ENCODE results near the gene LRMDA. TPM values are rescaled to one million over a fixed set of nuclear protein-coding genes. Genes with fewer than 3 reads are reported as not detected.

The LRMDA gene
- total and polyA plus RNA-seq, 2 of the 8 experiments (the other 6 are each of a cell fraction or from before 2014, with no cell fraction given): 0.86 to 2.8 TPM

DNA sequence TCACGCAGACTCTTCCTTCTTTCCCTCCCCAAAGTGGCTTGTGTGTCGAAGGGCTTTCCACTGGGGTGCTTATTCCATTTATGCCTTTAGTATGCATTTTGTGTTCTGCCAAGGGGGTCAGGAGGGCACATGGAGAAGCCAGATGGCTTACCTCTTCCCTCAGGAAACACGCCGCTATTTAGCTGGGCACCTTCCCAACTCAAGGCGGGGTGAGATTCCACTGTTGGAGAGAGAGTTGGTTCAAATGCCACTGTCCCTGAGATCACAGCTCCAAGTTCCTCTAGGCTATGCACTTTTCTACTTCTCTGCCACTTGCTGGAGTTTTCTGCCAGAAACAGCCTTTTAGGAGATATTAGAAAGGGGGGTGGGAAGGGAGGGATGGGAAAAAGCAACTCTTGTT lies 1091.8 kb downstream of the LRMDA start:
- H2BK120ac ChIP-seq (replicated peaks; ENCODE audit: low read depth, low read length): no peak overlapping the region
- no peak for DNase-seq (ENCODE audit: low read depth in 1 of 2, low spot score in 2 of 2)
- no peak overlapping the region for H2BK20ac ChIP-seq (ENCODE audit: low read length)
- no peak overlapping the region for H3K14ac ChIP-seq (ENCODE audit: insufficient read length)
- no peaks in the 10 kb centered on the region for H3K36me3 ChIP-seq (ENCODE audit: control insufficient read depth in 2 of 4, insufficient read depth in 4 of 4, low read length in 3 of 4)
- H3K4me1 ChIP-seq (replicated peaks in 1 of 4; ENCODE audit: control insufficient read depth in 3 of 4, insufficient read depth in 4 of 4, low read length in 3 of 4): no peaks in the 10 kb centered on the region
- H2BK15ac ChIP-seq (ENCODE audit: low read length): no peak overlapping the region
- no peak overlapping the region for H2AFZ ChIP-seq (ENCODE audit: low read length)
- H3K27me3 ChIP-seq (replicated peaks in 1 of 4; ENCODE audit: control insufficient read depth in 3 of 4, extremely low read depth in 1 of 4, insufficient read depth in 3 of 4, low read length in 3 of 4): peaks cover 0 to 1% (median 0%) of the 10 kb centered on the region in 4 experiments; a peak in 1 of 7 replicates
- no peak overlapping the region for H2AK5ac ChIP-seq (ENCODE audit: low read depth, low read length)
- no peak overlapping the region for H3K27ac ChIP-seq (ENCODE audit: low read depth, low read length)
- H3K4me2 ChIP-seq (ENCODE audit: insufficient read depth in 1 of 2, low read depth in 2 of 2, low read length in 2 of 2): no peak overlapping the region
- no peak overlapping the region for H3K4me3 ChIP-seq (ENCODE audit: extremely low read depth in 1 of 4, insufficient read depth in 2 of 4, low read depth in 3 of 4, low read length in 4 of 4)
- CTCF ChIA-PET (ENCODE audit: partially characterized antibody): no interaction called here
- no peak overlapping the region for H3K9ac ChIP-seq (replicated peaks in 1 of 4; ENCODE audit: extremely low read depth in 1 of 4, low read depth in 3 of 4, low read length in 3 of 4)
- no peak overlapping the region for H4K91ac ChIP-seq (replicated peaks; ENCODE audit: insufficient read length, low read length)
- H3K23ac ChIP-seq (ENCODE audit: insufficient read length): no peak overlapping the region
- no peak overlapping the region for H4K8ac ChIP-seq (ENCODE audit: extremely low read depth, insufficient read depth, low read length)
- 99% methylated on average over 5 of the region's 5 CpGs; no CpG with 5 or more reads in 1 of the 2 experiments for WGBS, 2 experiments (ENCODE audit: extremely low coverage in 1 of 2, insufficient coverage in 1 of 2, insufficient read length in 1 of 2, insufficient replicate concordance in 2 of 2, low coverage in 1 of 2, low lambda C conversion rate in 2 of 2, missing lambda C conversion rate in 1 of 2)
- no peak overlapping the region for H2BK12ac ChIP-seq (ENCODE audit: low read depth, low read length)
- no peaks in the 10 kb centered on the region for H3K79me1 ChIP-seq (ENCODE audit: low read depth, low read length)
- H3K18ac ChIP-seq (ENCODE audit: extremely low read depth, low read length): no peak overlapping the region
- FAIRE-seq: no peak
- H3K56ac ChIP-seq (replicated peaks; ENCODE audit: insufficient read length, low read depth, low read length): no peak overlapping the region
- H4K20me1 ChIP-seq (replicated peaks in 1 of 2; ENCODE audit: control insufficient read depth in 1 of 2, insufficient read depth in 2 of 2, low read length in 2 of 2): no peaks in the 10 kb centered on the region
- H4K5ac ChIP-seq (ENCODE audit: insufficient read length, low read depth, low read length): no peak overlapping the region
- no peaks in the 10 kb centered on the region for H3K23me2 ChIP-seq (ENCODE audit: low read depth, low read length)
- H3K4ac ChIP-seq (replicated peaks; ENCODE audit: insufficient read length, low read depth, low read length): no peak overlapping the region
- H3K79me2 ChIP-seq (ENCODE audit: control insufficient read depth in 1 of 2, insufficient read depth in 2 of 2, low read length in 2 of 2): no peaks in the 10 kb centered on the region
- no peaks in the 10 kb centered on the region for H3K9me3 ChIP-seq (ENCODE audit: insufficient read depth in 2 of 2, low read depth in 1 of 2, low read length in 1 of 2)
- POLR2A ChIA-PET (ENCODE audit: partially characterized antibody): no interaction called here
- H2BK5ac ChIP-seq (ENCODE audit: low read depth, low read length): no peak overlapping the region
- no peak for TF ChIP-seq SP4 (IDR thresholded peaks at IDR 0.05; ENCODE audit: low read length)
- TF ChIP-seq, protein P1, sequence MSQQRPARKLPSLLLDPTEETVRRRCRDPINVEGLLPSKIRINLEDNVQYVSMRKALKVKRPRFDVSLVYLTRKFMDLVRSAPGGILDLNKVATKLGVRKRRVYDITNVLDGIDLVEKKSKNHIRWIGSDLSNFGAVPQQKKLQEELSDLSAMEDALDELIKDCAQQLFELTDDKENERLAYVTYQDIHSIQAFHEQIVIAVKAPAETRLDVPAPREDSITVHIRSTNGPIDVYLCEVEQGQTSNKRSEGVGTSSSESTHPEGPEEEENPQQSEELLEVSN (IDR thresholded peaks at IDR 0.05): no peak
- no peak for TF ChIP-seq ZNF274 (IDR thresholded peaks at IDR 0.05; ENCODE audit: borderline replicate concordance, extremely low read depth, low read length)
- no peak for TF ChIP-seq BRCA1 (IDR thresholded peaks at IDR 0.05; ENCODE audit: low read depth, low read length)
